Daoy (cell line): ENCODE data around the gene IL34. TPM values are rescaled to one million over a fixed set of nuclear protein-coding genes. Genes with fewer than 3 reads are reported as not detected.

Source experiments
- DNase-seq: peaks from one replicate; pipeline ENCODE4 v3.0.0-alpha.2; 2015; ENCODE audit warnings: low read depth
- total RNA-seq: library from RNA; depleted of rRNA; stranded (reverse); fragments of >200 nt; shearing (Covaris generic); gene quantifications from 2 replicates; pipeline ENCODE4 v1.2.3, GENCODE V29; 2014; rRNA removed

IL34 gene
- total RNA-seq, 1 experiment from 2014 or later, result 2.7 TPM

DNA sequence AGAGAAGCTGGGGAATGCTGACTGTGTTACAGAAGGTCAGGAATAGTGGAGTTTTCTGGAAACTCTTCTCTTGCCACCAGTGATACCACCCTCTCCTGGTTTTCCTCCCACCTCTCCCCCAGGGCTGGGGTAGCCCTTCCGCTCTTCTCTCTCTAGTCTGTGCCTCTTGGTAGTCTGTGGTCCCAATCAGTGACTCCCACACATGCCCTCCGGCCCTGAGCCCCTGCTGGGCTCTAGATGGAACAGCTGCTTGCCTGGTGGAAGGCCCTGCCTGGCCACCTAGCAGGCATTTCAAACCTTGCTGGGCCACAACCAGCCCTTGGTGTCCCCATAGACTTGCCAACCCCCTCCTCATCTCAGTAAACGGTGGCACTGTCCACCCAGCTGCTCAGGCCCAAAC is 54.7 kb downstream of the IL34 start:
- no peak for DNase-seq

DNA sequence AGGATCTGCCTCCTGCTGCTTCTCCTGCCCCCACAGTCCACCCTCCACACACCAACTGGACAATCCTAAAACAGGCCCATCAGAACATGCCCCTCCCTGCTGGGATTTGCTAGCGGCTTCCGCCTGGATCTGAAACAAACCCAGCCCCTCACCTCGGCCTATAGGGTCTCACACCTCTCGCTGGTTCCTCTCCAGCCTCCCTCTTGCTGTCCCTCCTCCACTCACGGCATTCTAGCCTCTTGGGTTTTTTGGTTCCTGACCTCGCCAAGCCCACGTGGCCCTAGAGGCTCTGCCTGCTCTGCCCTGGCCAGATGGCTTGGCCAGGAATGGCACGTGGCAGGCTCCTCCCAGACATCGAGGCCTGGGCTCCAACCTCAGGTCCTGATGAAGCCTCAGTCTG is 55.2 kb downstream of the IL34 start:
- DNase-seq, result no peak

DNA sequence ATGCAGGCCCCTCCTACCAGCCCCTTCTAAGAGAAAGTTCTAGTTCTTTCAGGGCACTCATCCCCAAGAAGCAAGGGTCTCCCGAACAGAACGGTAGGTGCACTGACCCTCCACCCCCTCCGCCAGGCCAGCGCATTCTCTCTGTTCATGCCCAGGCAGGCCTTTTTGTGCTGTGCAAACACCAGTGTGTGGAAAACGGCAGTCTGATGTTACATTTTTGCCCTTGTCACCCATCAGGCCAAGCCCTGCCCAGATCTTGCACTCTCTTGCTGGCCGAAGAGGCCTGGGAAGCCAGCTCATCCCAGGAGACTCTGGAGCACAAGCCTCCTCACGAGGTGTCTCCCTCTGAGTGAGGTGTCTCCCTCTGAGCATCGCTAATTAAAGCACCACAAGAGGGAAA is 55.6 kb downstream of the IL34 start:
- DNase-seq, result no peak

DNA sequence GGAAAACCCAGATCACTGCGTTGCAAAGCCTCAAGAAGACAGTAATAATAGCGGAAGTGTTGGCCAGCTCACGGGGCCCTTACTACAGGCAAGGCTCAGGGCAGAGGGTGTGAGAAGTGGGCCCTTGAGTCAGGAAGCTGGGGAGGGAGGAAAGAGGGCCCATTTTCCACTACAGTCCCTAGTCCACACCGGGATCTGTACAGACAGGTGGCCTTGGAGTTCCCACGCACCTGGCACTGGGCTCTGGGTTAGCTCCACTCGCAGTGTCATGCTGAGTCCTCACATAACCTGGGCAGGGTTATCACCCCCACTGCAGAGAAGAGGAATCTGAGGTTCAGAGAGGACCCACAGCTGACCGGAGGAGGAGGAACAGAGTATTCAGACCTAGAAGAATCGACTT is 56.3 kb downstream of the IL34 start:
- no peak for DNase-seq

DNA sequence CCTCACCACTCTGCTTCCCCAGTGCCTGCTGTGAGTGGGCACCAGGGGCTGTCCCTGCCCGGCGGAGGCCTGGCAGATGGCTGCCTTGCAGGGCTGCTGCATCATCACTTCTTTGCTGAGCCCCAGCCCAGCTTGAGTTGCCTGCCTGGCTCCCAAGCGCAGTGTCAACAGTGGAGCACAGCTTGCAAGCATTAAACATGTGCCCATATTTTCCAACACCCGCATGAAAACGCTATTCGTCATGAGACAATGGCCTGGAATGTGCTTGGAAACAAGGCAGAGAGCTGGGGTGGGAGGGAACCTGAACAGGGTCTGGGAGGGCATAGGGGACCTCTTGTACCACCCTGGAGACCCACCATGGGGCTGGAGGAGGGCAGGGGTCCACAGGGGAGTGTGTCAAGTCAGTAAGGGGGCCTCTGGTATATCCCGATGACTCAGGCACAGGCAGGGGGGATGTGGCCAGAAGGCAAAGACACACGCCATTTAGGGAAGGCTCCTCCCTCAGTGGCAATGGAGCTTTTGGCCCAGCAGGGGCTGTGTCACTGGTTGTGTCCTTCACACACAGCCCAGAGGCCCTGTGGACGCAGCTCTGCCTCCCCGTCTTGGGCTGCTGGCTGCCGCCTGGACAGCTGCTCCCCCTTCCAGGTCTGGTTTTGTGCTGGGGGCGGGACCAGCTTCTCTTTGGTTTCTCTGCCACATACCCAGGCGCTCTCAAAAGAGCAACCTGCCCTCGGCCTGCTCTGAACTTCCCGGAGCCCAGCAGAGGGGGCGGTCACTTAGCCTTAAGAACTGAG is 56.9 kb downstream of the IL34 start:
- DNase-seq, result peak; percentile 75

DNA sequence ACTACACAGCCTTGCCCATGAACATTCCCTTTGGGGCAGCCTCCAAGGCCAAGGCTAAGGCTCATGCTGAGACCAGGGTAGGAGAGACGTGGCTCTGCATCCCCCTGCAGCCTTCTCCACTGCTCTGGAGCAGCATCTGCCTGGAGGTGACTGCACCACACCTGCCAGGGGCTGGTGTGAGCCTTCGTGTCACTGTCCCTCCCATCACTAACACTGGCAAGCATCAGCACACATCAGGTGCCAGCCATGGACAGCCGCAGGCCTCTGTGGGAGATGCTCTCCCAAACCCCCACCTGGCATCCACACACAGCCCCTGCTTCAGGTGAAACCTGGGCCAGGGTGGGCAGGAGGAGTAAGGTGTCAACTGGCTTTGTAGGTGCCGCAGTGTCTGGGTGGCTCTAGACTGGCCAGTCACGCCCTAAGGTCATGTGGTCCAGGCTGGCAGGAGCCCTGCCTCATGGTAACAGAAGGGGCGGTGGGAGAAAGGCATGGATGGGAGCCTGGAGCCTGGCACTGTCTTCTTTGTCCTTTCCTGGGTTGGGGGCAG is 57.5 kb downstream of the IL34 start:
- DNase-seq, result no peak

DNA sequence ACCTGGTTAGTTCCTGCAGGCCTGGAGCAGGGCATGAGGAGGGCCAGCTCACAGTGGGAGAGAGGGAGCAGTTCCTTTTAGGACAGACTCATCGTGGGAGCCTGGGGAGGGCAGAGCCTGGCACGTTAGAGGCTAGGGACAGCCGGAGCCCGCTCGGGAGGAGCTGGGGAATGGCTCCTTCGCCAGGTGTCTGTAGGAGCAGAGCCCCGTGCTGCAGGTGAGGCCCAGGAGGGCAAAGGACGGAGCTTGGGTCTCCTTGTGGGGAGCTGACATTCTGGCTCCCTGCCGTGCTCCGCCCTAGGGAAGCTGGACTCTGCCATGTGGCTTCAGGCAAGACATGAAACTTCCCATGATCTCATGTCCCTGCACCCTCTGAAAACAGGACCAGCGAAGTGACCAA is 58.2 kb downstream of the IL34 start:
- DNase-seq, result no peak

DNA sequence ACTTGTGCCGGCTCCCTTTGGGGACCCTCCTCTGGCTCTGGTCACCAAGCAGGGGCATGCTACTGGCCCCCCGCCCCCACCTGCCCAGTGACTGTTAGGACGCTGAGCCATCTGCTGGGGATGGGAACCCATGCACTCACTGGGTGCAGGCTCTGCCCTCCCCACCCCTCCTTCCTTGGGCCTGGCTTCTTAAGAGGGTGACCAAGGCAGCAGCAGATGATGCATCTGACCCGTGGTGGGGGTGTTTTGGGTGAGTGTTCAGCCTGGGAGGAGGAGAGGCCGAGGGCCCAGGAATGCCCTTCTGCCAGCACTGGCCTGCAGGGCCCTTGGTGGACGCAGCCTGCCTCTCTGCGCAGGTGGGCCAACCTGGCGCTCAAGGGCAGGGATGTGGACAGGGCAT is 58.7 kb downstream of the IL34 start:
- no peak for DNase-seq

DNA sequence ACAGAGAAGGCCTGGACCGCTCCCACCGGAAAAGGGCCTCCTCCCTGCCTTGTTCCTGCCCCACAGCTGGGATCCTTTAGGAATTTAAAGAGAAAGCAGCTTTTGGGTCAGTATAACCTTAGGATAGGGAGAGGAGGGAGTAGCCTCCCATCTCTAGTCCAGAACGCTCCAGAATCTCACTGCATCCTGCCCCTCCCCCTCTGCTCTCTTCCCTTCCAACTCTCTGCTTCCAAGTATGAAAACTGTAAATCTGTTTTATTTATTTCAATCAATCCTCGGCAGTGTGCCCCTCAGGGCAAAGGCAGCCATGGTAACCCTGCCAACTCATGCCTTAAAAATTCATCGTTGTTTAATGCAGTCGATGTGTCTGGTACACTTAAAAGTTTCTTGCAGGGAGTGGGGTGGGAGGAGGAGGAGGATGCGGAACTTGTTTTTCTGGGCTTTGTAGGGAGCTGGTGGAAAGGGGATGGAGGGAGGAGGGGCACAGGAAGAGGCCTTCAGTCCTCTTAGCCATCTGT is 60.6 kb downstream of the IL34 start:
- peak; percentile 51 for DNase-seq

DNA sequence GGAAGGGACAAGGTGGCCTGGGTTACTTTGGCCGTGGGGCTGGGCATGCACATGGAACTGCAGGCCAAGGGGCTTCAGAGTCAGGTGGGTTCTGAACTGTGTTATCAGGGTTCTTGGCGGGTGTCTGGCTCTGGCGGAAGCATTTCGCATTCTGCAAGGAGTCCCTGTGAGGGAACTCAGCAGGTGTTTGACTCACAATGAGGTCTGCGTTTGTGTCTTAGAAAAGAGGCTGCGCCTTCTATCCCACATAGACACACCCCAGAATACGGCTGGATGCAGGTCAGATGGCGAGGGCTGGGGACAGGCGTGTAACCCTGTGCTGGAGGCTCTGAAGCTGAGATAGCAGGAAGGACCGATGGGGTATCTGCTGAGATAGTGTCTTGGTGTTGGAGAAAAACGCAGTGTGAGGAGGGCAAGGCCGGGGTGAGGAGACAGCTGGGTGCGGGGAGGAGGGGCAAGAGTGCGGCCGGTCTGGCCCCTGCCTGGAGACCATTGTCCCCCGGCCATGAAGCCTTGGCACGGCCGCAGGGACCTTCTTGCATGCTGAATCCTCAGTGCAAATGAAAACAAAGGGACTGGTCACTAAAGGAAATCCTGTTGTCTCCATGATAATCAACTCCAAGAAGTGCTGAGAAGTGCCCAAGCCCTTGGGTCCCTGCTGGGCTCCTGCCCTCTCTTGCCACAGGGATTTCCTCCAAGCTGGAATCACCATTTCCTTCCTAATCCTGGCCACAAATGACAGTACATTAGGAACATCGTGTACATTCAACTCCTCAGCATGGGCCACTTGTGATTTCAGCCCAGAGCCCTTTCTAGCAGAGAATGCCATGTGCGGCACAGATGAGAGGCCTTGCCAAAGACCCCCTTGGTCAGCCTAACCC is 62.2 kb downstream of the IL34 start:
- DNase-seq, result no peak

DNA sequence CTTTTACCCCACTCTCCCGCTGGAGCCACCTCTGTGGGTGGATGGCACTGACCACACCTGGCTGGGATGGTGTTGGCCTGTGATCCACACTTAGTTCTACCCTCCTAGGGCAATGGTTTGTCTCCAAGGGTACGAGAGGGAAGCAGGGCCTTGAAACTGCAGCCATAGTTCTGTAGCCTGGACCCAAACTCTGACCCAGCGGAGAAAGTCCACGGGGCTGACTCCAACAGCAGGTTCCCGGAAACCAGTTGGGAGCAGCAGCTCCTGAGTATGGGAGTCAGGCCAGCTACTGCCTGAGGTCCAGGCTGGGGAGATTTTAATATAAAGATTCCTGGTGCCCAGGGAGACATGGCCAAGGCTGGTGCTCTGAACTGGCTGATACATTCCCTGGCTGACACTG is 63.1 kb downstream of the IL34 start:
- no peak for DNase-seq

DNA sequence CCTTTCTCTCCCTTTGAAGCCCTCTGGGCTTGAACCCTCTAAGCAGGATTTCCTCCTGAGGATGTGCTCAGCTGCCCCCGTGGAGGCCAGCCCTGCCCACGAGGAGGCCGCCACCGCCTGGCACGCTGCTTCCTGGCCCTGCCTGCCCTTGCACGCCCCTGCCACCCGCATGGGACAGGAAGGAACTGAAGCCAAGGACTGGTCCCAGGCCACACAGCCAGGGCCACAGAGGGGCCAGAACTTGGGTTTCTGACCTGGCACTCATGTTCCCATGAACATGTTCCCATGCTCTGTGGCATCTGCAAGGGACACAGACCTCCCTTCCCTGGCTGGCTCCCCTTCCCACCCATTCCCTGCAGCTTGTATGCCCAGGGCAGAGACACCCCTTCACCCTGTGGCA is 63.6 kb downstream of the IL34 start:
- no peak for DNase-seq

Other genes with a start within 250 kb of the IL34 start
- gene ST3GAL2, start 207.5 kb upstream of the IL34 start, total RNA-seq, result 22.1 and 23.8 TPM in 2 replicates
- gene FCSK, start 192.0 kb upstream of the IL34 start, total RNA-seq, result 2.1 and 6.7 TPM in 2 replicates
- 35.3 and 35.5 TPM in 2 replicates for gene COG4, start 123.0 kb upstream of the IL34 start, total RNA-seq
- gene SF3B3, start 122.7 kb upstream of the IL34 start, total RNA-seq, result 117 and 130 TPM in 2 replicates
- gene MTSS2, start 39.5 kb downstream of the IL34 start, total RNA-seq, result 3.1 and 4.5 TPM in 2 replicates
- gene VAC14, start 154.6 kb downstream of the IL34 start, total RNA-seq, result 23.8 and 37.3 TPM in 2 replicates